HCT116 (cell line): ENCODE data around the gene CDK14. TPM values are rescaled to one million over a fixed set of nuclear protein-coding genes. Genes with fewer than 3 reads are reported as not detected.

Experiments used
- ATAC-seq: fragments of 200-7000 bp; cut with Tn5 transposase; 2 replicates; pipeline ENCODE4 v1.9.1; 2020; ENCODE audit warnings: mild to moderate bottlenecking, moderate library complexity
- BruUV-seq: library from RNA; stranded (reverse); fragments of 400-500 nt; replicated peaks from 2 replicates; lab custom pipeline; 2021; lab: Mats Ljungman, UMichigan
- CTCF ChIA-PET: fragments of 300-600 bp; sonication (Branson Sonifier 250); formaldehyde crosslinking; loops from one replicate; lab custom pipeline; 2021; ENCODE audit warnings: antibody characterized with exemption; lab: Charles Lee
- POLR2A ChIA-PET: fragments of 300-600, 350-600 bp; sonication (Branson Sonifier 250); formaldehyde crosslinking; loops from one replicate; lab custom pipeline; 2021; ENCODE audit warnings: antibody characterized with exemption; lab: Charles Lee
- RAD21 ChIA-PET, 2 experiments: fragments of 300-600 bp; sonication (Branson Sonifier 250); formaldehyde crosslinking; loops; one replicate each; lab custom pipeline; 2023; ENCODE audit warnings: low total read pairs in 2 of 2; ENCODE audit not compliant: uncharacterized antibody in 2 of 2, unreplicated experiment in 2 of 2, low non-redundant PET in 1 of 2; lab: Charles Lee
- DNase-seq: peaks from one replicate; pipeline ENCODE4 v3.0.0-alpha.2; 2010; ENCODE audit warnings: low read depth, low spot score
- H2AFZ ChIP-seq: fragments of 200-600 bp; shearing (Covaris generic), sonication (generic); 2 replicates; pipeline ENCODE4 v1.6.1; 2017; ENCODE audit warnings: low read depth, mixed run types, mixed read lengths, antibody characterized with exemption, low read length; ENCODE audit not compliant: poor library complexity, severe bottlenecking
- H3K27ac ChIP-seq: 2 replicates; pipeline ENCODE4 v1.5.1; 2012; ENCODE audit warnings: low read depth, low read length
- H3K27me3 ChIP-seq: fragments of 200-600 bp; sonication (generic); 2 replicates; pipeline ENCODE4 v1.6.1; 2016; ENCODE audit warnings: mixed run types, low read length, mixed read lengths; ENCODE audit not compliant: insufficient read depth
- H3K36me3 ChIP-seq, 2 experiments: fragments of 200-500 bp in 1 of 2; fragments of 200-600 bp in 1 of 2; sonication (Bioruptor generic) in 1 of 2; sonication (generic) in 1 of 2; 2 replicates each; pipeline versions ENCODE4 v1.5.1 to v1.6.1; 2014 to 2016; ENCODE audit warnings: low read length in 2 of 2, inconsistent platforms in 1 of 2, mixed read lengths in 1 of 2, mixed run types in 1 of 2; ENCODE audit not compliant: insufficient read depth in 2 of 2, control insufficient read depth in 1 of 2
- H3K4me1 ChIP-seq, 2 experiments: fragments of 200-600 bp in 1 of 2; sonication (generic) in 1 of 2; 2 replicates each; pipeline versions ENCODE4 v1.5.1 to v1.6.1; 2012 to 2017; ENCODE audit warnings: low read length in 2 of 2, inconsistent platforms in 1 of 2, mild to moderate bottlenecking in 1 of 2, mixed read lengths in 1 of 2, mixed run types in 1 of 2, moderate library complexity in 1 of 2; ENCODE audit not compliant: insufficient read depth in 2 of 2, control insufficient read depth in 1 of 2
- H3K4me2 ChIP-seq: fragments of 200-600 bp; sonication (generic); 2 replicates; pipeline ENCODE4 v1.6.1; 2017; ENCODE audit warnings: mixed run types, low read length, mixed read lengths
- H3K4me3 ChIP-seq, 2 experiments: fragments of 200-600 bp in 1 of 2; sonication (generic) in 1 of 2; replicated peaks in 1 of 2; 2 replicates each; pipeline ENCODE4 v1.5.1; 2011 to 2016; ENCODE audit warnings: low read length in 2 of 2, control low read depth in 1 of 2, low read depth in 1 of 2, mild to moderate bottlenecking in 1 of 2, mixed read lengths in 1 of 2, mixed run types in 1 of 2
- H3K79me2 ChIP-seq: fragments of 200-600 bp; sonication (generic); 2 replicates; pipeline ENCODE4 v1.6.1; 2017; ENCODE audit warnings: mild to moderate bottlenecking, mixed run types, low read length, moderate library complexity, mixed read lengths; ENCODE audit not compliant: insufficient read depth
- H3K9ac ChIP-seq: fragments of 200-600 bp; sonication (generic); 2 replicates; pipeline ENCODE4 v1.6.1; 2016; ENCODE audit warnings: low read length, mixed read lengths
- H3K9me2 ChIP-seq: fragments of 200-600 bp; sonication (generic), shearing (Covaris generic); 2 replicates; pipeline ENCODE4 v1.6.1; 2017; ENCODE audit warnings: mixed run types, mild to moderate bottlenecking, moderate library complexity; ENCODE audit not compliant: insufficient read depth
- H3K9me3 ChIP-seq, 2 experiments: fragments of 200-500 bp in 1 of 2; fragments of 200-600 bp in 1 of 2; sonication (Bioruptor generic) in 1 of 2; sonication (generic) in 1 of 2; 2 replicates each; pipeline ENCODE4 v1.6.1; 2014 to 2017; ENCODE audit warnings: low read length in 2 of 2, mixed read lengths in 2 of 2, inconsistent platforms in 1 of 2, low read depth in 1 of 2, mild to moderate bottlenecking in 1 of 2, mixed run types in 1 of 2, moderate library complexity in 1 of 2; ENCODE audit not compliant: control insufficient read depth in 1 of 2, insufficient read depth in 1 of 2
- H4K20me1 ChIP-seq: fragments of 200-600 bp; sonication (generic), shearing (Covaris generic); 2 replicates; pipeline ENCODE4 v1.6.1; 2017; ENCODE audit warnings: mixed run types, mild to moderate bottlenecking, moderate library complexity; ENCODE audit not compliant: insufficient read depth
- CBX3 ChIP-seq: IDR thresholded peaks from 2 replicates; pipeline ENCODE4 v1.6.1; 2012; ENCODE audit warnings: low read depth
- CEBPB ChIP-seq: IDR thresholded peaks from 2 replicates; pipeline ENCODE4 v1.6.1; 2012; ENCODE audit warnings: low read depth
- CTCF ChIP-seq, 3 experiments: fragments of 200-600 bp in 1 of 3; sonication (generic) in 1 of 3; IDR thresholded peaks in 2 of 3; conservative IDR thresholded peaks in 1 of 3; 2 replicates each; pipeline ENCODE4 v1.5.1; 2012 to 2017; ENCODE audit warnings: low read depth in 2 of 3, low read length in 2 of 3, antibody characterized with exemption in 1 of 3, borderline replicate concordance in 1 of 3, control low read depth in 1 of 3, mild to moderate bottlenecking in 1 of 3, mixed read lengths in 1 of 3, mixed run types in 1 of 3, moderate library complexity in 1 of 3; ENCODE audit not compliant: insufficient read depth in 1 of 3
- EGR1 ChIP-seq: IDR thresholded peaks from 2 replicates; pipeline ENCODE4 v1.6.1; 2012; ENCODE audit warnings: low read depth
- ELF1 ChIP-seq: IDR thresholded peaks from 2 replicates; pipeline ENCODE4 v1.6.1; 2012; ENCODE audit warnings: low read depth, borderline replicate concordance
- EZH2 ChIP-seq: fragments of 200-600 bp; sonication (generic); IDR thresholded peaks from 2 replicates; pipeline ENCODE4 v1.6.1; 2017; ENCODE audit warnings: antibody characterized with exemption, mixed run types
- EZH2phosphoT487 ChIP-seq: fragments of 200-600 bp; IDR thresholded peaks from 2 replicates; pipeline ENCODE4 v1.6.1; 2018; ENCODE audit warnings: antibody characterized with exemption, borderline replicate concordance
- RAD21 ChIP-seq: IDR thresholded peaks from 2 replicates; pipeline ENCODE4 v1.6.1; 2012; ENCODE audit warnings: low read depth, mild to moderate bottlenecking
- SIN3A ChIP-seq: IDR thresholded peaks from 2 replicates; pipeline ENCODE4 v1.6.1; 2012; ENCODE audit warnings: low read depth
- SP1 ChIP-seq: IDR thresholded peaks from 2 replicates; pipeline ENCODE4 v1.6.1; 2012; ENCODE audit warnings: low read depth
- SRF ChIP-seq: IDR thresholded peaks from 2 replicates; pipeline ENCODE4 v1.6.1; 2012; ENCODE audit warnings: low read depth
- ZNF274 ChIP-seq: fragments of 200-500 bp; sonication (Bioruptor generic); IDR thresholded peaks from 2 replicates; pipeline ENCODE4 v1.6.1; 2014; ENCODE audit warnings: mild to moderate bottlenecking, low read depth, low read length, inconsistent platforms
- intact Hi-C: fragments of 100-400 bp; cut with micrococcal nuclease; formaldehyde crosslinking; loops from 2 replicates; pipeline ENCODE4 v1.10.0; 2022
- total RNA-seq: library from RNA; stranded (reverse); gene quantifications from one replicate; pipeline ENCODE4 v1.2.1, GENCODE V29; 2021; ENCODE audit not compliant: unreplicated experiment
- TF ChIP-seq, protein P1 (sequence below): IDR thresholded peaks from 2 replicates; pipeline ENCODE4 v1.6.1; 2011; ENCODE audit warnings: mild to moderate bottlenecking, low read length, moderate library complexity; ENCODE audit not compliant: insufficient replicate concordance; ENCODE audit errors: extremely low read depth
- TF ChIP-seq, protein P2 (sequence below): IDR thresholded peaks from 2 replicates; pipeline ENCODE4 v1.6.1; 2012

CDK14 gene
- total RNA-seq, 1 experiment from 2014 or later: 10.2 TPM

- no peak overlapping the region for H2AFZ ChIP-seq
- no peaks in the 10 kb centered on the region for H4K20me1 ChIP-seq
- H3K4me3 ChIP-seq: no peak overlapping the region
- BruUV-seq: no TSS peak
- no peaks in the 10 kb centered on the region for H3K79me2 ChIP-seq
- intact Hi-C loops: no loop called here
- DNase-seq: no peak
- POLR2A ChIA-PET: no interaction called here
- no peaks in the 10 kb centered on the region for H3K4me1 ChIP-seq
- no peaks in the 10 kb centered on the region for H3K9me2 ChIP-seq
- no peaks in the 10 kb centered on the region for H3K27me3 ChIP-seq
- ATAC-seq: no peak
- CTCF ChIA-PET: no interaction called here
- RAD21 ChIA-PET: interaction anchor here in 1 of 2 experiments (0.6 kb wide), 1 partner anchor 1545 kb away, joined by 3 read pairs; no protein-coding TSS in a partner anchor
- H3K36me3 ChIP-seq: no peaks in the 10 kb centered on the region
- H3K9ac ChIP-seq: no peak overlapping the region
- TF ChIP-seq, protein P1, sequence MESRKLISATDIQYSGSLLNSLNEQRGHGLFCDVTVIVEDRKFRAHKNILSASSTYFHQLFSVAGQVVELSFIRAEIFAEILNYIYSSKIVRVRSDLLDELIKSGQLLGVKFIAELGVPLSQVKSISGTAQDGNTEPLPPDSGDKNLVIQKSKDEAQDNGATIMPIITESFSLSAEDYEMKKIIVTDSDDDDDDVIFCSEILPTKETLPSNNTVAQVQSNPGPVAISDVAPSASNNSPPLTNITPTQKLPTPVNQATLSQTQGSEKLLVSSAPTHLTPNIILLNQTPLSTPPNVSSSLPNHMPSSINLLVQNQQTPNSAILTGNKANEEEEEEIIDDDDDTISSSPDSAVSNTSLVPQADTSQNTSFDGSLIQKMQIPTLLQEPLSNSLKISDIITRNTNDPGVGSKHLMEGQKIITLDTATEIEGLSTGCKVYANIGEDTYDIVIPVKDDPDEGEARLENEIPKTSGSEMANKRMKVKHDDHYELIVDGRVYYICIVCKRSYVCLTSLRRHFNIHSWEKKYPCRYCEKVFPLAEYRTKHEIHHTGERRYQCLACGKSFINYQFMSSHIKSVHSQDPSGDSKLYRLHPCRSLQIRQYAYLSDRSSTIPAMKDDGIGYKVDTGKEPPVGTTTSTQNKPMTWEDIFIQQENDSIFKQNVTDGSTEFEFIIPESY: no peak
- TF ChIP-seq RAD21: no peak
- no peak for TF ChIP-seq ELF1
- no peak for TF ChIP-seq EZH2phosphoT487
- TF ChIP-seq, protein P2, sequence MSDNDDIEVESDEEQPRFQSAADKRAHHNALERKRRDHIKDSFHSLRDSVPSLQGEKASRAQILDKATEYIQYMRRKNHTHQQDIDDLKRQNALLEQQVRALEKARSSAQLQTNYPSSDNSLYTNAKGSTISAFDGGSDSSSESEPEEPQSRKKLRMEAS: no peak
- no peak for TF ChIP-seq SP1
- TF ChIP-seq CTCF (IDR thresholded peaks at IDR 0.05 in 2 of 3, conservative IDR thresholded peaks at IDR 0.05 in 1 of 3; ENCODE audit: borderline replicate concordance in 1 of 3, insufficient read depth in 1 of 3, low read depth in 2 of 3, low read length in 2 of 3): no peak
- no peak for TF ChIP-seq SRF
- no peak for TF ChIP-seq ZNF274
- TF ChIP-seq SIN3A: no peak
- no peak for TF ChIP-seq EZH2
- TF ChIP-seq CEBPB: no peak
- TF ChIP-seq CBX3: no peak
- TF ChIP-seq EGR1: no peak
- TF ChIP-seq, all 23 proteins: peak for 0
- Histone ChIP-seq H3K4me2 (no peak overlapping the region), H3K27ac (no peak overlapping the region), H3K9me3 (no peaks in the 10 kb centered on the region)
Measured at GRCh38 chr7:91050677-91051076, 454.6 kb downstream of the CDK14 start.
